Body of pancreas (tissue), 4 donors: Measurements from ENCODE around the gene NOS3.
A peak's percentile ranks its signal among the peaks of the same experiment; 100 is the strongest.

Source experiments
- CTCF ChIP-seq, 7 experiments: fragments of 450-650 bp in 4 of 7; fragments of 200-600 bp in 3 of 7; sonication (generic) in 3 of 7; IDR thresholded peaks; one replicate each; pipeline ENCODE4 v1.5.1; 2016 to 2019; ENCODE audit warnings: antibody characterized with exemption in 7 of 7
- POLR2A ChIP-seq, 3 donors: fragments of 450-650 bp; IDR thresholded peaks; one replicate each; pipeline ENCODE4 v1.6.1; 2016; ENCODE audit warnings: antibody characterized with exemption in 3 of 3, mild to moderate bottlenecking in 2 of 3

GRCh38 chr7:150962553-150963399 lies 28.0 kb upstream of the NOS3 start:
- TF ChIP-seq CTCF (IDR thresholded peaks at IDR 0.05) (peak; percentile 46 to 79 (median 69)), POLR2A (IDR thresholded peaks at IDR 0.05) (no peak)
